GM19467 (cell line): ENCODE measurements around the gene TMCC2.
"Not testable (repeated sequence)": the region's sequence is repeated elsewhere in the genome, so short reads cannot be mapped to it uniquely, and the experiment has no call there.

Experiments used
- ATAC-seq: cut with Tn5 transposase; IDR thresholded peaks from one replicate; pipeline ENCODE4 v1.9.1; 2021; ENCODE audit warnings: mild to moderate bottlenecking, moderate library complexity; ENCODE audit not compliant: unreplicated experiment

The TMCC2 gene

GRCh38 chr1:205211839-205212536 lies 15.8 kb upstream of the TMCC2 start:
- no peak for ATAC-seq

- no peak for ATAC-seq
Observed at GRCh38 chr1:205214756-205215155, 13.0 kb upstream of the TMCC2 start.

GRCh38 chr1:205216588-205216987 lies 11.2 kb upstream of the TMCC2 start:
- no peak for ATAC-seq

GRCh38 chr1:205217418-205217817 lies 10.3 kb upstream of the TMCC2 start:
- no peak for ATAC-seq

GRCh38 chr1:205220421-205220820 lies 7.3 kb upstream of the TMCC2 start:
- no peak for ATAC-seq

- ATAC-seq: no peak
Observed at GRCh38 chr1:205224736-205225135, 3.0 kb upstream of the TMCC2 start.

GRCh38 chr1:205225901-205226765 lies 1.6 kb upstream of the TMCC2 start:
- ATAC-seq: no peak

- no peak for ATAC-seq
Observed at GRCh38 chr1:205226868-205227583, 720 bp upstream of the TMCC2 start.

- ATAC-seq: no peak
Observed at GRCh38 chr1:205228093-205228521, 361 bp downstream of the TMCC2 start.

- no peak for ATAC-seq
Observed at GRCh38 chr1:205229399-205229871, 1.7 kb downstream of the TMCC2 start.

GRCh38 chr1:205229916-205230700 lies 2.4 kb downstream of the TMCC2 start:
- no peak for ATAC-seq

GRCh38 chr1:205230982-205231381 lies 3.2 kb downstream of the TMCC2 start:
- no peak for ATAC-seq

GRCh38 chr1:205232127-205232820 lies 4.5 kb downstream of the TMCC2 start:
- no peak for ATAC-seq

GRCh38 chr1:205232945-205233397 lies 5.2 kb downstream of the TMCC2 start:
- ATAC-seq: no peak

- ATAC-seq: not testable (repeated sequence)
Observed at GRCh38 chr1:205233986-205234385, 6.2 kb downstream of the TMCC2 start.

GRCh38 chr1:205235951-205236350 lies 8.2 kb downstream of the TMCC2 start:
- no peak for ATAC-seq

- ATAC-seq: no peak
Observed at GRCh38 chr1:205236526-205236925, 8.8 kb downstream of the TMCC2 start.

- ATAC-seq: no peak
Observed at GRCh38 chr1:205236951-205237475, 9.3 kb downstream of the TMCC2 start.
